Measurements from ENCODE around the gene STON1.

STON1 gene

GRCh38 chr2:48558456-48558855 lies 28.5 kb downstream of the STON1 start:
- no peak for DNase-seq (ENCODE audit: extremely low read depth, low read depth)

GRCh38 chr2:48560546-48561209 lies 30.7 kb downstream of the STON1 start:
- no peak for TF ChIP-seq CTCF (IDR thresholded peaks at IDR 0.05; ENCODE audit: low read depth, low read length)
- no peak for DNase-seq (ENCODE audit: extremely low read depth, low read depth)

More at GRCh38 chr2:48558456-48558855, 28.5 kb downstream of the STON1 start:
- no peak for TF ChIP-seq CTCF (IDR thresholded peaks at IDR 0.05; ENCODE audit: low read depth, low read length)

- no peak for TF ChIP-seq CTCF (IDR thresholded peaks at IDR 0.05; ENCODE audit: low read depth, low read length)
- no peak for DNase-seq (ENCODE audit: extremely low read depth, low read depth)
Measured at GRCh38 chr2:48562281-48562680, 32.3 kb downstream of the STON1 start.

- no peak for DNase-seq (ENCODE audit: extremely low read depth, low read depth)
- TF ChIP-seq CTCF (IDR thresholded peaks at IDR 0.05; ENCODE audit: low read depth, low read length): peak; percentile 63
Measured at GRCh38 chr2:48566592-48567310, 36.8 kb downstream of the STON1 start.

- no peak for DNase-seq (ENCODE audit: extremely low read depth, low read depth)
- TF ChIP-seq CTCF (IDR thresholded peaks at IDR 0.05; ENCODE audit: low read depth, low read length): no peak
Measured at GRCh38 chr2:48567671-48568070, 37.7 kb downstream of the STON1 start.

- TF ChIP-seq CTCF (IDR thresholded peaks at IDR 0.05; ENCODE audit: low read depth, low read length): no peak
- DNase-seq (ENCODE audit: extremely low read depth, low read depth): no peak
Measured at GRCh38 chr2:48568547-48568946, 38.6 kb downstream of the STON1 start.

- TF ChIP-seq CTCF (IDR thresholded peaks at IDR 0.05; ENCODE audit: low read depth, low read length): no peak
- no peak for DNase-seq (ENCODE audit: extremely low read depth, low read depth)
Measured at GRCh38 chr2:48569433-48569832, 39.5 kb downstream of the STON1 start.

Measured in AG09319 (cell line).